Activated T-cell treated with anti-CD3 and anti-CD28 coated beads for 1 hour (primary cell): Measurements from ENCODE around the gene COBL.
"Not testable (repeated sequence)": the region's sequence is repeated elsewhere in the genome, so short reads cannot be mapped to it uniquely, and the experiment has no call there.

Experiments used
- DNase-seq: peaks from one replicate; pipeline ENCODE4 v3.0.0-alpha.2; 2020; ENCODE audit warnings: low read depth

COBL gene

DNA sequence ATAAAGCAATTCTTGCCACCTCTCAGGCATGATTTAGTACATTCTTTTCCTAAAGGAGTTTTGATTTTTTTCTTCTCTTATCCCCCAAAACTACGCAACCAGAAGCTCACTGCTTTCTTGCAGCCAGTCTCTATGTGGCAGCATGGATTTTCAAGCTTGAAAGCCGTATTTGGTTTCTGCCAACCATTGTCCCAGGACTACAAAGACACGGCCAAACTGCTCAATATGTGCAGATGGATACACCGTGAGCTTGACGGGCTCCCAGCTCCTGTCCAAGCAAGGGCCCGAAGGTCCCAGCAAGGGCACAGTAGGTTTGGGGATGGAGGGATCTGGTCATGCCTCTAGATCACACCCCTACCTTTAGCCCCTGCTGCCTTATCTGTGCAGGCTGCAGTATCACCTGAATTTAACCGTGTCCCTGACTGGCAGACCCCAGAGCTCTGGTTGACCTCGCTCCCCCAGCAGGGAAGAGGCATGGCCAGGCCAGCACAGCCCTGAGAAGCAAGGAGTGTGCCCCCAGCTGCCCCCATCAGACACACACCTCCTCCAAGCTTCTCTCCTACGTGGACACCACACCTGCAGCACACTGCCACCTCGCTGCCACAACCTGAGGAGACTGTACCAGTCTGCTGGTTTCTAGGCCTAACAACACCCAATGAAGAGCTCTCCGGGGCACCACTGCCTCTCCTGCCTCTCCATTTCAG lies 86.8 kb downstream of the COBL start:
- no peak for DNase-seq

DNA sequence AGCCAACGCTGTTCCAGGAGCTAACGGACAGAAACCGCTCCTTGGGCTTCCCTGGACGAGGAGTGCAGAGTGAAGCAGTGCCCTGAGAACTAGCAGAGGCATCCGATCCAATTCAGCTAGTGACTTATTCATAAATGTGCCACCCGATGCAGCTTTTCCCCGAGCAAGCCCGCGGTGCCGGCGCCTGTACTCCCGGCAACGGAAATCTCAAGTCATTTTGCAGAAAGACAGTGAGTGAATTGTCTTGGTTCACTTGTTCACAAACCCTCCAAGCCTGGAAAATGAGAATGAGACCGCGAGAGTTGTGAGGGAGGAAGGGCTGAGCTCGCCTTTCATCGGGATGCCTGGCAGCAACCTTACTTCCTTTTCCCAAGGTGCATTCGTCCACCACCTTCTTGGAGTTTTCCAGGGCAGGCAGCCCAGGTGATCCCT lies 87.5 kb downstream of the COBL start:
- no peak for DNase-seq

DNA sequence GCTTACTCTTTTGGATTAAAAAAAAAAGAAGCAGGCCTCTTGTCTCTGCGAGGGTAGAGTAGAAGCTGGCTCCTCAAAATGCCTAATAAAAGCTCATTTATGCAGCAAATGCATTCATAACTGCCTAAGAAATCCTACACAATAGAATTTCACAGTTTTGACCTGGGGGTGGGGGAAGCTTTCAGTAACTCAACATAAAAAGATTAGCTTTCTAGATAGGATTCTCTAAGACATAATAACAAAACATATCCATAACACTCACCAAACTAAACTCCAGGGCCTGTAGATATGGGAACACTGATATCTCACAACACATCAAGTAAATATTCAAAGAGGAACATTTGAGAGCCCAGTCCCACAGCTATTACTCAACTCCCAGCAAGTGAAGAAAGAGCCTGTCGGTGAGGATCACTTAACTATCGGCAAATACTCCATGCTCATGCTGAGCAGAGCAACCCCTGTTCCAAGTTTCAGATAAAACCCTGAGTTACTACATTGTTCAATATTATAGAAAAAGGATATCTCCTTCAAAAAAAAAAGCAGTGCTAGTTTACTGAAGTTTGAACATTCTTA lies 88.1 kb downstream of the COBL start:
- DNase-seq, result no peak

DNA sequence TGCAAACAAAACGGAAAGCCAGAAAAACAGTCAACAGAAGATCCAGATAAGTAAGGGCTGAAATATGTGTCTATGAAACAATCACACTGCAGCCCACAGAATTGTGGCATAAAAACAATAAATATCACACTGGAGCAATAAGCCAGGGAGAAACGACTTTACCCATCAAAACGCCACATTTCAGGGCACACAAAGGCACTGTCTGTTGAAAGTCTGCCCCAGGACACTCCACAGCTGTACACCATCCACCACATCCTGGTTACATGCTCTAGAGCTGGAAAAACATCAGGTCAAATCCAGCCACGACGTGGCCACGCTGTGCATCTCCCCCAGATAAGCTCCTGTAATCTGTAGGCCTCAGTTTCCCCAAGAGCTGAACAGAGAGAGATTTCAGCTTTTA lies 88.7 kb downstream of the COBL start:
- no peak for DNase-seq

GRCh38 chr7:51226916-51227535 lies 89.6 kb downstream of the COBL start:
- DNase-seq, result no peak

DNA sequence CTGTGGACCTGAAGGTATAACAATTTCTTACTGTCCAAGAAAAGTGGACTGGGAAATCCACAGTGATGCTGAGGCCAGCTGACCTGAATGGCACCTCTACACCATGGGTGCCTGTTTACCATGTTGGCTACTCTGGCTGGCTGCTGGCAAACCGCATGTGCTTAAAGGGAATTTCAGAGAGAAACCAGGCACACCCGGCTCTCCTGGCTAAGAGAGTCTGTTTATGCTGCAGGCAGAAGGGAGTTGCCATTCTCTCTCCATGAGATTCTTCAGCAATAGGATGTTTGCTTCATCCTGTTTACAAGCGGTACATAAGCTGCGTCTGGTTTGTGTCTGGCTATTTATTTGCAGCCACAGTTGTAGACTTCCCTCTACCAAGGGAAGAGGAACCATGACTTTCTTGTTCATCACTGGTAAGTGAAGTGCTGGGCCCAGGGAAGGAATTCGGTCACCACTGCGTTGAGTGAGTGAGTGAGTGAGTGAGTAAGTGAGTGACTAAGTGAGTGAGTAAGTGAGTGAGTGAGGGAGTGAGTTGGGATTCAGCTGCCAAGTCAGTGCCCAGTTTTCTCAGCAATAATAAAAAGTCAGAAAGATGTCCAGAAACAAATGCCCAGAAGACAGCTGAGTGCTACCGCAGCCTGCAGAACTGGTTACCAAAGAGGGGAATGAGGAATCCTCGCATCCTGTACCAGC lies 90.4 kb downstream of the COBL start:
- no peak for DNase-seq

GRCh38 chr7:51224811-51225595 lies 91.6 kb downstream of the COBL start:
- no peak for DNase-seq

DNA sequence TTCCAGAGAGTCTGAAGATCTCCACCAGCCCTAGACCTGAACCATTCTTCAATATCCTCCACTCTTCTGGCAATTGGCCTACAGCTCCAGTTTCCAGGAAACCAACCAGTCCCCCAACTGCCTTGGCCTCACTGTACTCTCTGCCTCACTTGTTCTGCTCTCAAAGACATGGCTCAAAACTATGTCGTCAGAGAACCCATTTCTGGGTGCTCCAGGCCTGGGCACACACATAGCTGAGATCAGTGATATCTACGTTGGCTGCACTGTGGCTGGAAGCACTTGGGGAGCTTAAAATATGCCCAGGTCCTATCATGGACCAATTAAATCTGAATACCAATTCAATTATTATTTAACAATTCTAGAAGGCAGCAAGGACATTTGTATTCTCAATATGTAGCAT lies 93.1 kb downstream of the COBL start:
- DNase-seq, result no peak

- DNase-seq, result no peak
These were observed 93.7 kb downstream of the COBL start for GRCh38 chr7:51222916-51223315.

DNA sequence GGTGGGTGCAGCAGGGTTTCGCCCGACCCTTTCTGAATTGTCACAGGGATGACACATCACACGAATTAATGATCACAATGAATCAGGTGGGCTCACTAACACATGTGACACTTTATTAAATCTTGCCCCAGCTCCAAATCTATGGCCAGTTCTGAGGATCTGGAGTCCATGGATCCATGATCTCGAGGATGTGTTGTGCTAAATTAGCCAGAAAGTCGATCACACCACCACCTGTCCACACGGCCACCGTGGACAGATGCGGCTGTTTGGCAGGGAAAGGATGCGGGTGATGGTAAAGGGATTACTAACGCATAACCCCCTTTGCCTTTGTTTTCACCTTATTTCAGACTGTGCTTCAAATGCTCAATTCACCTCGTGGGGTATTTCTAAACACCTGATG lies 96.4 kb downstream of the COBL start:
- DNase-seq, result no peak

DNA sequence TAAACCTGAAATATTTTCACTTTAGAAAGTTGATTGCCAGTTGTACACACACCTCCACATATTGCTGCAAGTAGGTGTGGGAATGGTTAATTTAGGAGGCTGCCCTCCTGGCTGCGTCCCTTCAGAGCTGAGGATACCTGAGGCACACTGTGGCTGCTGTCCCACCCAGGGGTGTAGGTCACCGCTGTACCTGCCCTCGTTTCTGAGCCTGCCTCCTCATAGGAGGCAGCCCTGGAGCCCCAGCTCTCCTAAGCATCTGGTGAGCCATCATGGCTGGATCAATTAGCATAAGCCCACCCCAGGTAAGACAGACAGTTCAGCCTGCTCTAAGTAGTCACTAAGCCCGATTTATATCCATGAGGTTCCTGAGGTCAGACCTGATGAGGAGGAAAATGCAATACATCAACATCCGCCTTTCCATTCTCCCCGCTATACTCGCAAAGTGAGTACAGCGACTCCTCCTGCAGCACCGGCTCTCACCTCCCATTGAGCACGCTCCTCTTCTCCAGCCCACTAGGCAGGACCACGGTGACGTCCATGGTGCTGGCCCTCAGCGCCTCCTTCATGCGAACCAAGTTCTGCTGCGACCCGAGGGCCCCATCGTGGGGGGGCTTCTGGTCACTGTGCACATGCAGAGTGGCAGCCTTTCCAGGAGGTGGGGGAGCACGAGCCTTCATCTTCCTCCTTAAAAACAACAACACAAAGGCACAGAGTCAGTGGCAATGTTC lies 97.2 kb downstream of the COBL start:
- DNase-seq, result no peak

GRCh38 chr7:51217804-51218203 lies 98.8 kb downstream of the COBL start:
- no peak for DNase-seq

DNA sequence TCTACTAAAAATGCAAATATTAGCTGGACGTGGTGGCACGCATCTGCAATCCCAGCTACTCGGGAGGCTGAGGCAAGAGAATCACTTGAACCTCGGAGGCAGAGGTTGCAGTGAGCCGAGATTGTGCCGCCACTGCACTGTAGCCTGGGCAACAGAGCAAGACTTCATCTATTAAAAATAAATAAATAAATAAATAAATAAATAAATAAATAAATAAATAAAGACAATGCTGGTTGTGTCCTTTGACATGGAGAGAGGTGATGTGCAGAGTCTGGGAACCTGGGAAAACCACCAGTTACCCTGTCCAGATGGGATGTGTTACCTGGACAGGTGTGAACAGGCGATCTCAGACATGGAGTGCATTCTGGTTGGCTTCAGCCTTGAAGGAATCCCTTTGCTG lies 102.5 kb downstream of the COBL start:
- no peak for DNase-seq

DNA sequence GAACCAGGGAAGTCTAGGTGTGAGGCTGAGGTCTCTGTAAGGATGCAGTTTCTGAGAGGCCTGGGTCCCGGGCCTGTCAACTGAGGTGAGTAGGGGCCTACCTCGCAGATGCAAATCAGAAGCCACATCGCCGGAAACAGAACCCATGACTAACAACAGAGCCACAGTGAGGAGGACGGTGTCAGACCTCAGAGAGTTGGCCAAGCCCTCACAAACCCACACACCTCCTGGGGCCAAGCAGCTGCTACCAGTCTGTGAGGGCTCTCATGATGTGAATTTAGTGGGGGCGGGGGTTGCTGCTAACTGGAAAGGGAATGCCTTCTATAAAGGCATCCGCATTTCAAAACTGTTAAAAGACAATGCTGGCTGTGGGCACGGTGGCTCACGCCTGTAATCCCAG lies 103.0 kb downstream of the COBL start:
- no peak for DNase-seq

- no peak for DNase-seq
These were observed 105.8 kb downstream of the COBL start for GRCh38 chr7:51210766-51211165.

DNA sequence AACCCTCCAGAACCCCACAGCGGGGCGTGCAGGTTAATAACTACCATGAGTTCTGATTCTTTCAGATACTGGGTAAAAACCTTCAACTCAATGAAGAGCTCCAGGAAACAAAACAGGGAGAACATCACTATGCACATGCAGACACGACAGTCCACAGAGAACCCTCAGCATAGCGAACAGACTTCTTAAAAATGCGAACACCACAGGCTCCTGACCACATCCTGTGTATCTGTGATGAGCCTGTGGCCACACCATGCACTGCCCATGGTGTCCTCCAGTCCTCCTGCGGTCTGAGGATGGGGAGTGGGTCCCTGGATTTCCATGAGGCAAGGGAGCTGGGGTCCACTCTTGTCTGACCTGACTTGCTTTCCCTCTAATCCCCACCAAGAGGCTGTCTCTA lies 107.2 kb downstream of the COBL start:
- DNase-seq, result no peak

DNA sequence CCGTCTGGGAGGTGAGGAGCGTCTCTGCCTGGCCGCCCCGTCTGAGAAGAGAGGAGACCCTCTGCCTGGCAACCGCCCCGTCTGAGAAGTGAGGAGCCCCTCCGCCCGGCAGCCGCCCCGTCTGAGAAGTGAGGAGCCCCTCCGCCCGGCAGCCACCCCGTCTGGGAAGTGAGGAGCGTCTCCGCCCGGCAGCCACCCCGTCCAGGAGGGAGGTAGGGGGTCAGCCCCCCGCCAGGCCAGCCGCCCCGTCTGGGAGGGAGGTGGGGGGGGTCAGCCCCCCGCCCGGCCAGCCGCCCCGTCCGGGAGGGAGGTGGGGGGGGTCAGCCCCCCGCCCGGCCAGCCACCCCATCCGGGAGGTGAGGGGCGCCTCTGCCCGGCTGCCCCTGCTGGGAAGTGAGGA lies 108.5 kb downstream of the COBL start:
- not testable (repeated sequence) for DNase-seq

GRCh38 chr7:51198654-51199053 lies 118.0 kb downstream of the COBL start:
- no peak for DNase-seq

GRCh38 chr7:51190969-51191368 lies 125.6 kb downstream of the COBL start:
- no peak for DNase-seq

GRCh38 chr7:51189777-51190176 lies 126.8 kb downstream of the COBL start:
- DNase-seq, result no peak

GRCh38 chr7:51188987-51189386 lies 127.6 kb downstream of the COBL start:
- DNase-seq, result no peak

DNA sequence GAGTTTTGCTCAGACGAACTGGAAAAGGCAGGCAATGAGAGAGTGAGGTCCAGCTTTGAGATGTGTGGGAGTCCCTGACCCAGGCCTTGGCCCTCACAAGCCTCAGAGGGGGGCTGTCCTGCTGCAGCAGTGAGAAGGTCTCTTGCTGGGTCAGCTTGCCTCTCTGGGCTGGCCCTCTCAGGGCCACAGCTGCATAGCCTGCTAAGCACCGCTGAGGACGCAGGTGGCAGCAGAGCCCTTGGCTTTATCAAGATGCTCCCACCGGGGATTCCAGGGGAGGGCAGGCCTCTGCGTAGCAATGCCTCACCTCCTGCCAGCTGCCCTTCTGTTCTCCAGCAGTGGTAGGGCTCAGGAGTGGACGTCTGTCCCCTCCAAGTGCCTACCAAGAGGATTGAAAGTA lies 128.7 kb downstream of the COBL start:
- no peak for DNase-seq
